GM12874 (cell line): ENCODE measurements around the gene IL20RB.
A peak's percentile ranks its signal among the peaks of the same experiment; 100 is the strongest.

Experiments used
- CTCF ChIP-seq: IDR thresholded peaks from 2 replicates; pipeline ENCODE4 v1.5.1; 2011; ENCODE audit warnings: low read depth, mild to moderate bottlenecking, control low read depth, low read length, moderate library complexity; ENCODE audit not compliant: insufficient read depth

Gene IL20RB

GRCh38 chr3:137008976-137009375 is 51.2 kb downstream of the IL20RB start:
- TF ChIP-seq CTCF = no peak

GRCh38 chr3:137010137-137010536 is 52.4 kb downstream of the IL20RB start:
- no peak for TF ChIP-seq CTCF

GRCh38 chr3:137011153-137011552 is 53.4 kb downstream of the IL20RB start:
- TF ChIP-seq CTCF = no peak

GRCh38 chr3:137012097-137012501 is 54.3 kb downstream of the IL20RB start:
- TF ChIP-seq CTCF = no peak

DNA sequence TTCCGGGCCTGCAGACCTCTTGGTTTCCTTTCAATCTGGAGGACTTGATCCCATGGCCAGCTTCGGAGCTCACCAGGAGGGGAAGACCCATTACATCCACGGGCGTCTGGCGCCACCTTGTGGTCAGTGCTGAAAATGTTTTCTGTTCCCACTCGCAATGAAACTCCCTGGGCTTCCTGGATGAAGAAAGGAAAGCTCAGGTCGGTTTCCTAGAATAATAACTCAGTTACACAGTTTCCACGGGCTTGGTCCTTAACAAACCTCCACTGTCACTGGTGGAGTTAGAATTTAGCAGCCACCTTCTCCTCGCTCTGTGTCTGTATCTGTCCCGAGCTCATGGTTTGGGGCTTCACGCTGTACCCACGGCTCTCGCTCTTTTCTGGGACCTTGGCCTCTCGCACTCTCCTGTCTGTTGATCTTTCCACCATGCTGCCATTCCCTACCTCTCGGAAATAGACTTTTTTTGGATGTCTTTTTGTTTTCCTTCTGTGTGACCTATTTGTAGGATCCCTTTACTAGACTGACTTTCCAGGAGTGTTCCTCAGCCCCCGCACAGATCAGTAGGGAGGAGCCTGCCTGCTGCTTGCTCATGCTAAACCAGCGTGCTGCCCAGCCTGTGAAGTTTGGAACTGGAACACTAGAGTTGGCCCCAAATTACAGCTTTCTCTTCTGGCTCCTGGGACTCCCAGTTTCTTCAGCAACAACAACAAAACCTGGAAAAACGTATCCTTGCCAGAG is 56.3 kb downstream of the IL20RB start:
- peak; percentile 71 for TF ChIP-seq CTCF

- no peak for TF ChIP-seq CTCF
Measured at GRCh38 chr3:137020315-137020714, 62.5 kb downstream of the IL20RB start.

GRCh38 chr3:137020888-137021287 is 63.1 kb downstream of the IL20RB start:
- no peak for TF ChIP-seq CTCF
